Activated CD8-positive, alpha-beta T cell treated with anti-CD3 and anti-CD28 coated beads, Interleukin-2, amount 10 ng/mL, durations not matched to agents 7 days and 5 days (primary cell): ENCODE results near the gene IPO4. TPM values are rescaled to one million over a fixed set of nuclear protein-coding genes. Genes with fewer than 3 reads are reported as not detected.
A peak's percentile ranks its signal among the peaks of the same experiment; 100 is the strongest.

ENCODE experiments used
- ATAC-seq: fragments of 150-1000 bp; cut with Tn5 transposase; one replicate; pipeline ENCODE4 v1.10.0; 2021; ENCODE audit warnings: moderate library complexity
- CTCF ChIA-PET: fragments of 350-600 bp; sonication (Branson Sonifier 250); formaldehyde crosslinking; loops from one replicate; lab custom pipeline; 2021; ENCODE audit warnings: antibody characterized with exemption; lab: Charles Lee
- POLR2A ChIA-PET: fragments of 350-600 bp; sonication (Branson Sonifier 250); formaldehyde crosslinking; loops from one replicate; lab custom pipeline; 2021; ENCODE audit warnings: antibody characterized with exemption; lab: Charles Lee
- DNase-seq: peaks from one replicate; pipeline ENCODE4 v3.0.0-alpha.2; 2020
- H3K27ac Mint-ChIP-seq: one replicate; pipeline ENCODE4 v1.8.0; 2021; ENCODE audit warnings: mild to moderate bottlenecking, mixed read lengths
- H3K27me3 Mint-ChIP-seq: one replicate; pipeline ENCODE4 v1.8.0; 2021; ENCODE audit warnings: low read depth, mixed read lengths
- H3K36me3 Mint-ChIP-seq: one replicate; pipeline ENCODE4 v1.8.0; 2021; ENCODE audit warnings: low read depth, mixed read lengths
- H3K4me1 Mint-ChIP-seq: one replicate; pipeline ENCODE4 v1.8.0; 2021; ENCODE audit warnings: low read depth, mixed read lengths
- H3K4me3 Mint-ChIP-seq: one replicate; pipeline ENCODE4 v1.8.0; 2021; ENCODE audit warnings: mild to moderate bottlenecking, mixed read lengths
- H3K9me3 Mint-ChIP-seq: one replicate; pipeline ENCODE4 v1.8.0; 2022; ENCODE audit warnings: mixed read lengths; ENCODE audit not compliant: insufficient read depth
- total RNA-seq, 2 experiments: library from RNA; stranded (reverse); gene quantifications; one replicate each; pipeline ENCODE4 v1.2.3, GENCODE V29; 2021

IPO4 gene
- total RNA-seq, 2 experiments from 2014 or later = 56.3 to 60.1 TPM

GRCh38 chr14:24172871-24173281 lies 15.7 kb downstream of the IPO4 start:
- ATAC-seq (no peak), DNase-seq (no peak)
- H3K36me3 Mint-ChIP-seq = peaks cover 58% of the 10 kb centered on the region
- H3K27ac Mint-ChIP-seq = peak overlapping the region; percentile 60
- no peaks in the 10 kb centered on the region for H3K9me3 Mint-ChIP-seq
- H3K4me3 Mint-ChIP-seq = peak overlapping the region; percentile 77
- ChIA-PET POLR2A (interaction anchor here (0.9 to 6.2 kb wide), 5 partner anchors 8 to 14 kb away, joined by 3 to 74 read pairs (median 4); partner anchors contain the start of genes IPO4 and IRF9), CTCF (interaction anchor here (0.7 to 1.0 kb wide), 2 partner anchors 11 to 70 kb away, joined by 3 to 4 read pairs; partner anchors contain the start of genes IRF9 and TINF2)
- H3K27me3 Mint-ChIP-seq = no peaks in the 10 kb centered on the region
- peaks cover 41% of the 10 kb centered on the region for H3K4me1 Mint-ChIP-seq

GRCh38 chr14:24172261-24172860 lies 16.3 kb downstream of the IPO4 start:
- POLR2A ChIA-PET = interaction anchor here (2.0 to 6.2 kb wide), 3 partner anchors 11 to 15 kb away, joined by 4 to 74 read pairs (median 25); partner anchors contain the start of genes IPO4 and IRF9

GRCh38 chr14:24171422-24172260 lies 17.0 kb downstream of the IPO4 start, which contains the start of gene REC8:
Gene REC8 (plus strand): TSS chr14:24172080. CDS start chr14:24172553, 473 bp downstream.
- H3K4me3 Mint-ChIP-seq = peak within 1 kb of the TSS; percentile 77
- peak within 1 kb of the TSS; percentile 81 for H3K27ac Mint-ChIP-seq
- no peaks in the 10 kb centered on the region for H3K9me3 Mint-ChIP-seq
- DNase-seq (peak; percentile 85), ATAC-seq (peak; percentile 77)
- CTCF ChIA-PET = interaction anchor here (0.6 to 2.5 kb wide), 2 partner anchors 11 to 44 kb away, joined by 5 to 7 read pairs; partner anchors contain the start of genes IRF9 and MDP1
- peaks cover 60% of the 10 kb centered on the region for H3K36me3 Mint-ChIP-seq
- peaks cover 50% of the 10 kb centered on the region for H3K4me1 Mint-ChIP-seq
- POLR2A ChIA-PET = interaction anchor here (0.6 to 6.2 kb wide), 10 partner anchors 9 to 1036 kb away, joined by 3 to 74 read pairs (median 4); partner anchors contain the start of genes IPO4 and IRF9
- H3K27me3 Mint-ChIP-seq = no peaks in the 10 kb centered on the region

More at GRCh38 chr14:24172261-24172860, 16.3 kb downstream of the IPO4 start:
- CTCF ChIA-PET = interaction anchor here (2.5 kb wide), 1 partner anchor 11 kb away, joined by 7 read pairs; the partner anchor contains the start of gene IRF9
- H3K36me3 Mint-ChIP-seq = peaks cover 60% of the 10 kb centered on the region
- H3K4me3 Mint-ChIP-seq = peak overlapping the region; percentile 77
- H3K9me3 Mint-ChIP-seq = no peaks in the 10 kb centered on the region
- no peak for DNase-seq
- peaks cover 44% of the 10 kb centered on the region for H3K4me1 Mint-ChIP-seq
- H3K27me3 Mint-ChIP-seq = no peaks in the 10 kb centered on the region
- no peak for ATAC-seq
- H3K27ac Mint-ChIP-seq = peak overlapping the region; percentile 72

GRCh38 chr14:24167469-24168114 lies 21.0 kb downstream of the IPO4 start:
- H3K4me3 Mint-ChIP-seq = no peak overlapping the region
- peaks cover 72% of the 10 kb centered on the region for H3K4me1 Mint-ChIP-seq
- H3K27ac Mint-ChIP-seq = peak overlapping the region; percentile 63
- ATAC-seq (no peak), DNase-seq (no peak)
- POLR2A ChIA-PET = interaction anchor here (0.6 to 1.4 kb wide), 6 partner anchors 11 to 73 kb away, joined by 3 to 9 read pairs (median 4); partner anchors contain the start of gene EMC9
- no peaks in the 10 kb centered on the region for H3K9me3 Mint-ChIP-seq
- H3K36me3 Mint-ChIP-seq = peaks cover 78% of the 10 kb centered on the region
- H3K27me3 Mint-ChIP-seq = no peaks in the 10 kb centered on the region
- CTCF ChIA-PET = no interaction called here

GRCh38 chr14:24165785-24166184 lies 22.8 kb downstream of the IPO4 start:
- H3K4me3 Mint-ChIP-seq = no peak overlapping the region
- no peak overlapping the region for H3K27ac Mint-ChIP-seq
- H3K27me3 Mint-ChIP-seq = no peaks in the 10 kb centered on the region
- H3K36me3 Mint-ChIP-seq = peaks cover 82% of the 10 kb centered on the region
- ChIA-PET CTCF (no interaction called here), POLR2A (interaction anchor here (1.2 to 7.6 kb wide), 7 partner anchors 12 to 51 kb away, joined by 3 to 229 read pairs (median 11); partner anchors contain the start of genes DCAF11, IPO4, NRL and PSME2)
- H3K9me3 Mint-ChIP-seq = no peaks in the 10 kb centered on the region
- peaks cover 63% of the 10 kb centered on the region for H3K4me1 Mint-ChIP-seq
- DNase-seq = no peak
- no peak for ATAC-seq

- no peak for ATAC-seq
- peak overlapping the region; percentile 82 for H3K27ac Mint-ChIP-seq
- CTCF ChIA-PET = interaction anchor here (1.1 kb wide), 1 partner anchor 133 kb away, joined by 3 read pairs; no protein-coding TSS in a partner anchor
- peaks cover 66% of the 10 kb centered on the region for H3K4me1 Mint-ChIP-seq
- peaks cover 84% of the 10 kb centered on the region for H3K36me3 Mint-ChIP-seq
- peak overlapping the region; percentile 20 for H3K4me3 Mint-ChIP-seq
- H3K27me3 Mint-ChIP-seq = no peaks in the 10 kb centered on the region
- no peaks in the 10 kb centered on the region for H3K9me3 Mint-ChIP-seq
- DNase-seq = no peak
- POLR2A ChIA-PET = interaction anchor here (0.6 to 7.6 kb wide), 13 partner anchors 9 to 84 kb away, joined by 3 to 229 read pairs (median 4); partner anchors contain the start of genes DCAF11, IPO4, NRL and PSME2
Measured at GRCh38 chr14:24164518-24164991, 24.1 kb downstream of the IPO4 start.

GRCh38 chr14:24162093-24162492 lies 26.5 kb downstream of the IPO4 start:
- H3K4me3 Mint-ChIP-seq = peak overlapping the region; percentile 92
- no peak for DNase-seq
- H3K27ac Mint-ChIP-seq = peak overlapping the region; percentile 100
- ChIA-PET POLR2A (interaction anchor here (0.6 to 7.6 kb wide), 28 partner anchors 9 to 1068 kb away, joined by 3 to 229 read pairs (median 16); partner anchors contain the start of genes CHMP4A, DCAF11, EMC9 and IPO4), CTCF (interaction anchor here (1.1 to 4.2 kb wide), 18 partner anchors 9 to 269 kb away, joined by 3 to 77 read pairs (median 11); partner anchors contain the start of genes CARMIL3, CHMP4A, CIDEB and DCAF11)
- ATAC-seq = no peak
- H3K4me1 Mint-ChIP-seq = peaks cover 60% of the 10 kb centered on the region
- H3K36me3 Mint-ChIP-seq = peaks cover 91% of the 10 kb centered on the region
- no peaks in the 10 kb centered on the region for H3K9me3 Mint-ChIP-seq
- no peaks in the 10 kb centered on the region for H3K27me3 Mint-ChIP-seq

- ATAC-seq (peak; percentile 86), DNase-seq (peak; percentile 99)
- ChIA-PET CTCF (interaction anchor here (0.7 to 4.2 kb wide), 39 partner anchors 10 to 270 kb away, joined by 3 to 77 read pairs (median 6); partner anchors contain the start of genes CARMIL3, CHMP4A, CIDEB and DCAF11), POLR2A (interaction anchor here (0.5 to 7.6 kb wide), 41 partner anchors 10 to 1228 kb away, joined by 3 to 229 read pairs (median 7); partner anchors contain the start of genes CBLN3, CHMP4A, DCAF11 and EMC9)
- Mint-ChIP-seq H3K4me3 (peak within 1 kb of the TSS; percentile 92), H3K27me3 (no peaks in the 10 kb centered on the region), H3K9me3 (no peaks in the 10 kb centered on the region), H3K4me1 (peaks cover 58% of the 10 kb centered on the region), H3K36me3 (peaks cover 88% of the 10 kb centered on the region), H3K27ac (peak within 1 kb of the TSS; percentile 100)
Measured at GRCh38 chr14:24160850-24161804, 27.5 kb downstream of the IPO4 start, which contains the start of gene IRF9. Gene IRF9 (plus strand): TSS chr14:24161265. CDS start chr14:24162145, 880 bp downstream.

GRCh38 chr14:24160499-24160849 lies 28.1 kb downstream of the IPO4 start:
- ATAC-seq (no peak), DNase-seq (no peak)
- peak overlapping the region; percentile 92 for H3K4me3 Mint-ChIP-seq
- no peaks in the 10 kb centered on the region for H3K27me3 Mint-ChIP-seq
- H3K9me3 Mint-ChIP-seq = no peaks in the 10 kb centered on the region
- peaks cover 86% of the 10 kb centered on the region for H3K36me3 Mint-ChIP-seq
- POLR2A ChIA-PET = interaction anchor here (0.6 to 7.6 kb wide), 34 partner anchors 11 to 1668 kb away, joined by 3 to 229 read pairs (median 14); partner anchors contain the start of genes CBLN3, CHMP4A, DCAF11 and EMC9
- CTCF ChIA-PET = interaction anchor here (1.1 to 4.2 kb wide), 29 partner anchors 10 to 150 kb away, joined by 3 to 77 read pairs (median 9); partner anchors contain the start of genes CHMP4A, CIDEB, DCAF11 and EMC9
- peaks cover 51% of the 10 kb centered on the region for H3K4me1 Mint-ChIP-seq
- H3K27ac Mint-ChIP-seq = peak overlapping the region; percentile 100
